Measurements from ENCODE around the gene SPTSSB. TPM values are rescaled to one million over a fixed set of nuclear protein-coding genes. Genes with fewer than 3 reads are reported as not detected.

Gene SPTSSB, protein sequence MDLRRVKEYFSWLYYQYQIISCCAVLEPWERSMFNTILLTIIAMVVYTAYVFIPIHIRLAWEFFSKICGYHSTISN
- not detected in 2 replicates for total RNA-seq

DNA sequence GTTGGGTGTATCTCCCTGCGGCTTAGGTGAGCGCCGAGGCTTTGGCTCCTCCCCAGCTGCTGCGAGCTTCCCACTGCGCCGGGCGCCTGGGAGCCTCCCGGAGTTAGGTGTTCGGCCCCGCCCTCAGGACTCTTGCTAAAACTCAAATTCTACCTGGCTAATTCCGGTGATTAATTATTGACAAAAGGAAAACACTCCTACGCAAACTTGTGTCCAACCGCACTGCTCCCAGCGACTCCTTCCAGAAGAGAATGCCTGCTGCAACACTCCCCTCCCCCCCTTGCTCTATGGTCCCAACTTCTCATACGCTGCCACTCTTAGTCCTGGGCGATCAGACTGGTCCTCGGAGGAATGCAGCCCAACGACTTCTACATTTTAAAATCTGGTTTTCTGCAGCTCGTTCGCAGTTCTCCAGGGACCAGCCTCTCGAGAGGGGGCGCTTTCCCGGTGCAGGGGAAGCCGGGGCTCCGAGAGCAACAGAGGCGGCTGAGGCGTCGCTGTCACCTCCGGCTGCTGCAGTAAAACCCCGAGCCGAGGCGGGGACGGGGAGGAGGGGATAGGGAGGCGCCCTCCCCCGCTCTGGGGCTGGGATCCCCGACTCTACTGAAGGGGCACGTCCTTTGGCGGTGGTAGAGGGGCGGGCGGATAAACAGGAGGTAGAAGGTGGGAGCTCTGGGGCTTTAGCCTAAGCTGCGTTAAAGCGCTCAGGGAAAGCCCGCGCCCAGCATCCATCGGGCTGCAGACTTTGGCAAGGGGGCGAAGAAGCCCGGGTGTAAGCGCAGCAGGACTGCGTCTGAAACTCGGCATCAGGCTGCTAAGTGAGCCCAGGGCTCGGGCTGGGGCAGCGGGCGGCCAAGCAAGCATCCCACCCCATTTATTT lies at the start of gene SPTSSB:
Gene SPTSSB, minus strand, starts transcription at position 77 of the 880 bp plus-strand sequence. CDS start 25,194 bp downstream, outside the sequence.

Other genes starting within 250 kb of the SPTSSB start
- gene NMD3, start 150.2 kb downstream of the SPTSSB start, total RNA-seq = 54.9 and 56.1 TPM in 2 replicates
- gene OTOL1, start 125.3 kb upstream of the SPTSSB start, total RNA-seq = not detected in 2 replicates

All from mammary microvascular endothelial cell (primary cell).